ENCODE results near the gene OR10V1. TPM values are rescaled to one million over a fixed set of nuclear protein-coding genes. Genes with fewer than 3 reads are reported as not detected.
A peak's percentile ranks its signal among the peaks of the same experiment; 100 is the strongest.

Gene OR10V1
- total and polyA plus RNA-seq, 9 of the 15 experiments (the other 6 are each of a cell fraction or from before 2014, with no cell fraction given), result not detected

GRCh38 chr11:59668188-59668949, 45.3 kb downstream of the OR10V1 start (continued):
- TF ChIP-seq, protein P1, sequence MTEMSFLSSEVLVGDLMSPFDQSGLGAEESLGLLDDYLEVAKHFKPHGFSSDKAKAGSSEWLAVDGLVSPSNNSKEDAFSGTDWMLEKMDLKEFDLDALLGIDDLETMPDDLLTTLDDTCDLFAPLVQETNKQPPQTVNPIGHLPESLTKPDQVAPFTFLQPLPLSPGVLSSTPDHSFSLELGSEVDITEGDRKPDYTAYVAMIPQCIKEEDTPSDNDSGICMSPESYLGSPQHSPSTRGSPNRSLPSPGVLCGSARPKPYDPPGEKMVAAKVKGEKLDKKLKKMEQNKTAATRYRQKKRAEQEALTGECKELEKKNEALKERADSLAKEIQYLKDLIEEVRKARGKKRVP (CRISPR knock-in tag; IDR thresholded peaks at IDR 0.05), result no peak
- TF ChIP-seq ZNF175 (CRISPR knock-in tag; IDR thresholded peaks at IDR 0.05; ENCODE audit: low read depth) (no peak), ZNF696 (CRISPR knock-in tag; conservative IDR thresholded peaks at IDR 0.05) (no peak), CCNT2 (IDR thresholded peaks at IDR 0.05; ENCODE audit: borderline replicate concordance, extremely low read depth, insufficient read length, low read depth, low read length) (no peak), POLR3G (IDR thresholded peaks at IDR 0.05; ENCODE audit: extremely low read depth, insufficient read length, insufficient replicate concordance) (no peak), ZEB2 (IDR thresholded peaks at IDR 0.05) (no peak), MCM7 (IDR thresholded peaks at IDR 0.05) (no peak), COPS2 (conservative IDR thresholded peaks at IDR 0.05) (no peak), ZKSCAN8 (CRISPR knock-in tag; IDR thresholded peaks at IDR 0.05) (no peak), ZNF507 (tag; conservative IDR thresholded peaks at IDR 0.05) (no peak), KAT7 (CRISPR knock-in tag; IDR thresholded peaks at IDR 0.05; ENCODE audit: borderline replicate concordance) (no peak), HDAC8 (tag; IDR thresholded peaks at IDR 0.05) (no peak), HNRNPH1 (optimal IDR thresholded peaks at IDR 0.05; ENCODE audit: low read depth, low read length) (no peak), ETV1 (tag; conservative IDR thresholded peaks at IDR 0.05; ENCODE audit: low read depth) (peak; percentile 61), FOXK1 (CRISPR knock-in tag; IDR thresholded peaks at IDR 0.05; ENCODE audit: borderline replicate concordance) (no peak), ZNF586 (CRISPR knock-in tag; conservative IDR thresholded peaks at IDR 0.05) (no peak), CCAR2 (IDR thresholded peaks at IDR 0.05; ENCODE audit: low read depth, low read length) (no peak), NR2F6 (CRISPR knock-in tag; IDR thresholded peaks at IDR 0.05) (no peak), NFE2 (IDR thresholded peaks at IDR 0.05; ENCODE audit: low read depth) (no peak), KLF1 (tag; IDR thresholded peaks at IDR 0.05) (no peak), ZNF780A (CRISPR knock-in tag; IDR thresholded peaks at IDR 0.05) (no peak), MECOM (CRISPR knock-in tag; IDR thresholded peaks at IDR 0.05) (no peak), CBX5 (IDR thresholded peaks at IDR 0.05; ENCODE audit: borderline replicate concordance, low read depth) (no peak)
- TF ChIP-seq, protein P2, sequence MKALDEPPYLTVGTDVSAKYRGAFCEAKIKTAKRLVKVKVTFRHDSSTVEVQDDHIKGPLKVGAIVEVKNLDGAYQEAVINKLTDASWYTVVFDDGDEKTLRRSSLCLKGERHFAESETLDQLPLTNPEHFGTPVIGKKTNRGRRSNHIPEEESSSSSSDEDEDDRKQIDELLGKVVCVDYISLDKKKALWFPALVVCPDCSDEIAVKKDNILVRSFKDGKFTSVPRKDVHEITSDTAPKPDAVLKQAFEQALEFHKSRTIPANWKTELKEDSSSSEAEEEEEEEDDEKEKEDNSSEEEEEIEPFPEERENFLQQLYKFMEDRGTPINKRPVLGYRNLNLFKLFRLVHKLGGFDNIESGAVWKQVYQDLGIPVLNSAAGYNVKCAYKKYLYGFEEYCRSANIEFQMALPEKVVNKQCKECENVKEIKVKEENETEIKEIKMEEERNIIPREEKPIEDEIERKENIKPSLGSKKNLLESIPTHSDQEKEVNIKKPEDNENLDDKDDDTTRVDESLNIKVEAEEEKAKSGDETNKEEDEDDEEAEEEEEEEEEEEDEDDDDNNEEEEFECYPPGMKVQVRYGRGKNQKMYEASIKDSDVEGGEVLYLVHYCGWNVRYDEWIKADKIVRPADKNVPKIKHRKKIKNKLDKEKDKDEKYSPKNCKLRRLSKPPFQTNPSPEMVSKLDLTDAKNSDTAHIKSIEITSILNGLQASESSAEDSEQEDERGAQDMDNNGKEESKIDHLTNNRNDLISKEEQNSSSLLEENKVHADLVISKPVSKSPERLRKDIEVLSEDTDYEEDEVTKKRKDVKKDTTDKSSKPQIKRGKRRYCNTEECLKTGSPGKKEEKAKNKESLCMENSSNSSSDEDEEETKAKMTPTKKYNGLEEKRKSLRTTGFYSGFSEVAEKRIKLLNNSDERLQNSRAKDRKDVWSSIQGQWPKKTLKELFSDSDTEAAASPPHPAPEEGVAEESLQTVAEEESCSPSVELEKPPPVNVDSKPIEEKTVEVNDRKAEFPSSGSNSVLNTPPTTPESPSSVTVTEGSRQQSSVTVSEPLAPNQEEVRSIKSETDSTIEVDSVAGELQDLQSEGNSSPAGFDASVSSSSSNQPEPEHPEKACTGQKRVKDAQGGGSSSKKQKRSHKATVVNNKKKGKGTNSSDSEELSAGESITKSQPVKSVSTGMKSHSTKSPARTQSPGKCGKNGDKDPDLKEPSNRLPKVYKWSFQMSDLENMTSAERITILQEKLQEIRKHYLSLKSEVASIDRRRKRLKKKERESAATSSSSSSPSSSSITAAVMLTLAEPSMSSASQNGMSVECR (CRISPR knock-in tag; IDR thresholded peaks at IDR 0.05), result peak; percentile 53
- TF ChIP-seq, protein P3, sequence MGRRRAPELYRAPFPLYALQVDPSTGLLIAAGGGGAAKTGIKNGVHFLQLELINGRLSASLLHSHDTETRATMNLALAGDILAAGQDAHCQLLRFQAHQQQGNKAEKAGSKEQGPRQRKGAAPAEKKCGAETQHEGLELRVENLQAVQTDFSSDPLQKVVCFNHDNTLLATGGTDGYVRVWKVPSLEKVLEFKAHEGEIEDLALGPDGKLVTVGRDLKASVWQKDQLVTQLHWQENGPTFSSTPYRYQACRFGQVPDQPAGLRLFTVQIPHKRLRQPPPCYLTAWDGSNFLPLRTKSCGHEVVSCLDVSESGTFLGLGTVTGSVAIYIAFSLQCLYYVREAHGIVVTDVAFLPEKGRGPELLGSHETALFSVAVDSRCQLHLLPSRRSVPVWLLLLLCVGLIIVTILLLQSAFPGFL (CRISPR knock-in tag; IDR thresholded peaks at IDR 0.05), result no peak
